GM12801 (cell line): ENCODE results near the gene EEA1.

Experiments
- CTCF ChIP-seq: IDR thresholded peaks from one replicate; pipeline ENCODE4 v1.5.1; 2011; ENCODE audit warnings: control low read depth; ENCODE audit not compliant: insufficient read length; ENCODE audit errors: extremely low read depth

Gene EEA1

GRCh38 chr12:92810370-92810769, 118.7 kb downstream of the EEA1 start:
- TF ChIP-seq CTCF, result no peak

- TF ChIP-seq CTCF, result no peak
These were observed 125.2 kb downstream of the EEA1 start for GRCh38 chr12:92803903-92804302.

GRCh38 chr12:92802906-92803305, 126.2 kb downstream of the EEA1 start:
- no peak for TF ChIP-seq CTCF

GRCh38 chr12:92796650-92797049, 132.4 kb downstream of the EEA1 start:
- no peak for TF ChIP-seq CTCF

GRCh38 chr12:92794814-92795213, 134.3 kb downstream of the EEA1 start:
- no peak for TF ChIP-seq CTCF

- no peak for TF ChIP-seq CTCF
These were observed 143.1 kb downstream of the EEA1 start for GRCh38 chr12:92786045-92786444.

GRCh38 chr12:92785563-92785950, 143.5 kb downstream of the EEA1 start:
- no peak for TF ChIP-seq CTCF

GRCh38 chr12:92784797-92785562, 144.1 kb downstream of the EEA1 start:
- no peak for TF ChIP-seq CTCF
